C4-2B (cell line): ENCODE measurements around the gene RBFA.
A peak's percentile ranks its signal among the peaks of the same experiment; 100 is the strongest.

ENCODE experiments used
- H3K27ac ChIP-seq: fragments of 450-650 bp; 2 replicates; pipeline ENCODE4 v1.5.1; 2017
- CTCF ChIP-seq: fragments of 450-650 bp; conservative IDR thresholded peaks from 2 replicates; pipeline ENCODE4 v1.5.1; 2017; ENCODE audit warnings: mild to moderate bottlenecking
- ZFX ChIP-seq: fragments of 450-650 bp; IDR thresholded peaks from 2 replicates; pipeline ENCODE4 v1.6.1; 2017

RBFA gene

GRCh38 chr18:80034068-80034851 is at the start of gene RBFA:
RBFA (plus strand) TSS chr18:80034434; CDS start chr18:80034496, 62 bp downstream.
- TF ChIP-seq ZFX = peak; percentile 77
- TF ChIP-seq CTCF = peak; percentile 47
- peak within 1 kb of the TSS; percentile 82 for H3K27ac ChIP-seq

GRCh38 chr18:79985172-79985571 is 49.1 kb upstream of the RBFA start:
- TF ChIP-seq CTCF (no peak), ZFX (no peak)
- no peak overlapping the region for H3K27ac ChIP-seq

- no peak for TF ChIP-seq ZFX
- no peak for TF ChIP-seq CTCF
- peak overlapping the region; percentile 29; the same call in 1 of the 2 replicates for H3K27ac ChIP-seq
Measured at GRCh38 chr18:79986726-79987125, 47.5 kb upstream of the RBFA start.

- H3K27ac ChIP-seq = peak overlapping the region; percentile 96
- no peak for TF ChIP-seq ZFX
- no peak for TF ChIP-seq CTCF
Measured at GRCh38 chr18:79987566-79987965, 46.7 kb upstream of the RBFA start.

GRCh38 chr18:79988071-79988450 is 46.2 kb upstream of the RBFA start:
- peak overlapping the region; percentile 96 for H3K27ac ChIP-seq
- TF ChIP-seq CTCF = no peak; the same call in 1 of the 2 replicates
- TF ChIP-seq ZFX = peak; percentile 76

- peak within 1 kb of the TSS; percentile 96 for H3K27ac ChIP-seq
- TF ChIP-seq CTCF (no peak), ZFX (peak; percentile 64)
Measured at GRCh38 chr18:79988451-79989194, 45.6 kb upstream of the RBFA start, which contains the start of gene TXNL4A. TXNL4A (minus strand) TSS chr18:79988563; CDS start chr18:79988392, 171 bp downstream.

- TF ChIP-seq CTCF (no peak), ZFX (no peak)
- H3K27ac ChIP-seq = peak overlapping the region; percentile 96
Measured at GRCh38 chr18:79989195-79989497, 45.1 kb upstream of the RBFA start.
